Immature natural killer cell (primary cell): ENCODE data around the gene ALOX5AP. TPM values are rescaled to one million over a fixed set of nuclear protein-coding genes. Genes with fewer than 3 reads are reported as not detected.

Experiments
- DNase-seq, 3 donors: peaks; one replicate each; pipeline ENCODE4 v3.0.0; 2022; ENCODE audit warnings: mixed read lengths in 1 of 3
- H3K27ac Mint-ChIP-seq, 6 donors: one replicate each; pipeline ENCODE4 v1.8.0; 2020; ENCODE audit warnings: mixed read lengths in 6 of 6, mild to moderate bottlenecking in 5 of 6, inconsistent platforms in 4 of 6, moderate library complexity in 3 of 6
- H3K27me3 Mint-ChIP-seq, 3 donors: one replicate each; pipeline ENCODE4 v1.8.0; 2020 to 2021; ENCODE audit warnings: low read depth in 3 of 3, mild to moderate bottlenecking in 3 of 3, mixed read lengths in 3 of 3, moderate library complexity in 3 of 3, inconsistent platforms in 1 of 3
- H3K36me3 Mint-ChIP-seq, 3 donors: one replicate each; pipeline ENCODE4 v1.8.0; 2020; ENCODE audit warnings: mixed read lengths in 3 of 3, inconsistent platforms in 2 of 3, mild to moderate bottlenecking in 2 of 3
- H3K4me1 Mint-ChIP-seq, 2 donors: one replicate each; pipeline ENCODE4 v1.8.0; 2020; ENCODE audit warnings: inconsistent platforms in 2 of 2, mild to moderate bottlenecking in 2 of 2, mixed read lengths in 2 of 2, moderate library complexity in 1 of 2
- H3K4me3 Mint-ChIP-seq, 5 donors: one replicate each; pipeline ENCODE4 v1.8.0; 2020; ENCODE audit warnings: mild to moderate bottlenecking in 5 of 5, mixed read lengths in 5 of 5, inconsistent platforms in 3 of 5, moderate library complexity in 3 of 5
- H3K9me3 Mint-ChIP-seq, 6 donors: one replicate each; pipeline ENCODE4 v1.8.0; 2020; ENCODE audit warnings: mild to moderate bottlenecking in 6 of 6, mixed read lengths in 6 of 6, inconsistent platforms in 4 of 6, moderate library complexity in 3 of 6
- polyA plus RNA-seq, 3 donors: library from polyadenylated mRNA; unstranded; fragments of 300-500 nt; fragmentation: Illumina TruSeq; gene quantifications; one replicate each; pipeline ENCODE4 v1.2.3, GENCODE V29; 2021

Gene ALOX5AP
- polyA plus RNA-seq, 3 donors from 2014 or later = 449 to 804 (median 530) TPM

GRCh38 chr13:30804474-30804873 is 69.1 kb downstream of the ALOX5AP start:
- H3K27me3 Mint-ChIP-seq = peaks cover 2% of the 10 kb centered on the region in 3 donors
- no peak overlapping the region for H3K27ac Mint-ChIP-seq
- H3K4me1 Mint-ChIP-seq = peaks cover 13 to 17% of the 10 kb centered on the region in 2 donors
- DNase-seq = no peak
- no peak overlapping the region for H3K4me3 Mint-ChIP-seq
- no peaks in the 10 kb centered on the region for H3K9me3 Mint-ChIP-seq
- H3K36me3 Mint-ChIP-seq = peaks cover 0 to under 1% (median under 1%) of the 10 kb centered on the region in 3 donors

GRCh38 chr13:30805132-30805537 is 69.8 kb downstream of the ALOX5AP start:
- Mint-ChIP-seq H3K4me1 (peaks cover 13 to 17% of the 10 kb centered on the region in 2 donors), H3K27ac (no peak overlapping the region), H3K27me3 (peaks cover 2% of the 10 kb centered on the region in 3 donors), H3K4me3 (no peak overlapping the region), H3K36me3 (peaks cover 0 to 6% (median 4%) of the 10 kb centered on the region in 3 donors), H3K9me3 (no peaks in the 10 kb centered on the region)
- no peak for DNase-seq

DNA sequence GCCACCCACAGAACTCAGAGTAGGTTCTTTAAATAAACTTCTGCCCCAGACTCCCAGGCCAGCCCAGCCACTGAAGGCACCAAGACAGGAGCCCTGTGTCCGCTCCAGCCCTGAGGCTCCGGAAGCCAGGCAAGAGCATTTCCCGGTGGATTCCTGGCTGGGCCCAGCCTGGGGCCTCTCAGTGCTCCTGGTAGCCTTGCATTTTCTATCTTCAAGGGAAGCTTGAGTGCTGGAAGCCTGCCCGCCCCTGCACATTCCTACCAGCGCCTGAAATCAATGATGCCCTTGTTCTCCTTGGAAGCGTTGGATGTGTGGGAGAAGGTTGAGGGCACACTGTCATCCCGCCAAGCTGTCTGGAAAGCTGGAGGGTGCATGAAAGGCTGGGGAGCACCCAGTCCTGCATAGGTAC is 70.3 kb downstream of the ALOX5AP start:
- H3K9me3 Mint-ChIP-seq = no peaks in the 10 kb centered on the region

GRCh38 chr13:30806784-30807183 is 71.4 kb downstream of the ALOX5AP start:
- Mint-ChIP-seq H3K4me1 (peaks cover 12 to 17% of the 10 kb centered on the region in 2 donors), H3K4me3 (no peak overlapping the region), H3K27ac (no peak overlapping the region), H3K27me3 (peaks cover 2% of the 10 kb centered on the region in 3 donors), H3K9me3 (no peaks in the 10 kb centered on the region), H3K36me3 (peaks cover 0 to 8% (median 4%) of the 10 kb centered on the region in 3 donors)
- DNase-seq = no peak

More for the DNA sequence above, 70.3 kb downstream of the ALOX5AP start:
- Mint-ChIP-seq H3K4me3 (no peak overlapping the region), H3K27me3 (peaks cover 2% of the 10 kb centered on the region in 3 donors), H3K27ac (no peak overlapping the region), H3K4me1 (peaks cover 12 to 17% of the 10 kb centered on the region in 2 donors), H3K36me3 (peaks cover 0 to 6% (median 4%) of the 10 kb centered on the region in 3 donors)
- no peak for DNase-seq

DNA sequence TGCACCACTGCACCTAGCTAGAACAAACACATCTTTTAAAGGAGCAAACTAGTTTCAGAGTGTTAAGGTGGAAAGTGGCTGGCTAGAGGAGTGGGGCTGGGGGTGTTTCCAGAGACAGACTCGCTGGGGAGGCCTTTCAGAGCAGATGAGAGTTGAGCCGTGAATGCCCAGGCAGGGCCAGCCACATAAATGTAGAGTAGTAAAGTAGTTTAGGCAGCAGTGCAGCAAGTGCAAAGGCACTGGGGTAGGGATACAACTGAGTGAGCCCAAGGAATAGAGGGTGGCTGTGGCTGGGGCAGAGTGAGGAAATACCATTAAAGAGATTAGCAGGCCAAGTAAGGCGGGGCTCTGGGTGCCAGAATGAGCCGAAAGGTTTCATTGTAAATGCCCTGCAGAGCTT is 72.0 kb downstream of the ALOX5AP start:
- peaks cover 0 to 10% (median 4%) of the 10 kb centered on the region in 3 donors for H3K36me3 Mint-ChIP-seq
- H3K27ac Mint-ChIP-seq = no peak overlapping the region
- no peak for DNase-seq
- H3K27me3 Mint-ChIP-seq = peaks cover 2% of the 10 kb centered on the region in 3 donors
- H3K9me3 Mint-ChIP-seq = no peaks in the 10 kb centered on the region
- H3K4me1 Mint-ChIP-seq = peaks cover 12 to 15% of the 10 kb centered on the region in 2 donors
- H3K4me3 Mint-ChIP-seq = no peak overlapping the region

- Mint-ChIP-seq H3K27ac (no peak overlapping the region), H3K4me1 (peaks cover under 1 to 2% of the 10 kb centered on the region in 2 donors), H3K4me3 (no peak overlapping the region), H3K9me3 (no peaks in the 10 kb centered on the region), H3K36me3 (peaks cover 0 to 10% (median 4%) of the 10 kb centered on the region in 3 donors), H3K27me3 (peaks cover 2% of the 10 kb centered on the region in 3 donors)
- no peak for DNase-seq
Measured at GRCh38 chr13:30808600-30808999, 73.3 kb downstream of the ALOX5AP start.

GRCh38 chr13:30809787-30810186 is 74.4 kb downstream of the ALOX5AP start:
- no peak for DNase-seq
- H3K27ac Mint-ChIP-seq = no peak overlapping the region
- H3K27me3 Mint-ChIP-seq = peaks cover 0 to 2% (median 2%) of the 10 kb centered on the region in 3 donors
- H3K4me1 Mint-ChIP-seq = no peaks in the 10 kb centered on the region
- no peaks in the 10 kb centered on the region for H3K9me3 Mint-ChIP-seq
- peaks cover 0 to 15% (median 4%) of the 10 kb centered on the region in 3 donors for H3K36me3 Mint-ChIP-seq
- no peak overlapping the region for H3K4me3 Mint-ChIP-seq

DNA sequence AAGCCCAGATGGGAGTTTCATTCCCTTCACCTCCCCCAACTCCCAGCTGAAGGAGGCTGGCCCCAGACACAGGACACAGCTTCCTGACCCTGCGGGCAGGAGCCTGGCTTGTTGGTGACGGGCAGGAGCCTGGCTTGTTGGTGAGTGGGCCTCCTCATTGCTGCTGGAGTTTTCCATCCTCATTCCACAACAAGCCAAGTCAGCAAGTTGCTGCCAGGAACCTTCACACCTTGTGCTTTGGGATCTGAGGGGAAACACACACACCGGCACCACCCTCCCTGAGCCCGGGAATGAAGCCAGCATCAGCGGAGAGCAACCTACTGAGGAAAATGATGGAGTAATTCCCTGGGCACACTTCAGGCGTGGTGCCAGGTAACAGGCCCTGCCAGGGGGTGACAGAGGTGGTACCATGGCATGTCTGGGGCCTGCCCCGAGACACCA is 74.9 kb downstream of the ALOX5AP start:
- H3K36me3 Mint-ChIP-seq = peaks cover 0 to 16% (median 4%) of the 10 kb centered on the region in 3 donors
- peaks cover 0 to 2% (median 2%) of the 10 kb centered on the region in 3 donors for H3K27me3 Mint-ChIP-seq
- no peaks in the 10 kb centered on the region for H3K4me1 Mint-ChIP-seq
- H3K4me3 Mint-ChIP-seq = no peak overlapping the region
- no peak for DNase-seq
- no peaks in the 10 kb centered on the region for H3K9me3 Mint-ChIP-seq
- H3K27ac Mint-ChIP-seq = no peak overlapping the region

GRCh38 chr13:30810801-30811200 is 75.5 kb downstream of the ALOX5AP start:
- no peak for DNase-seq
- Mint-ChIP-seq H3K4me3 (no peak overlapping the region), H3K27ac (no peak overlapping the region), H3K4me1 (no peaks in the 10 kb centered on the region), H3K27me3 (peaks cover 0 to 2% (median 2%) of the 10 kb centered on the region in 3 donors), H3K9me3 (no peaks in the 10 kb centered on the region), H3K36me3 (peaks cover 0 to 16% (median 4%) of the 10 kb centered on the region in 3 donors)

Other genes starting within 250 kb of the ALOX5AP start
- gene USPL1, start 117.6 kb upstream of the ALOX5AP start, polyA plus RNA-seq = 10 to 100 TPM in 2 of 3 donors, 1 to 10 TPM in 1; 9.5 to 13.2 (median 12.3) TPM
- gene MEDAG, start 170.7 kb downstream of the ALOX5AP start, polyA plus RNA-seq = not detected
- not detected for gene TEX26, start 197.1 kb downstream of the ALOX5AP start, polyA plus RNA-seq